Chondrocyte (in vitro differentiated cells): ENCODE data around the gene PDE2A. TPM values are rescaled to one million over a fixed set of nuclear protein-coding genes. Genes with fewer than 3 reads are reported as not detected.

Experiments used
- DNase-seq: peaks from one replicate; pipeline ENCODE4 v3.0.0; 2021; ENCODE audit warnings: mixed read lengths, low spot score
- H3K27ac Mint-ChIP-seq: one replicate; pipeline ENCODE4 v1.8.0; 2021; ENCODE audit warnings: mild to moderate bottlenecking, moderate library complexity, mixed read lengths; ENCODE audit not compliant: unreplicated experiment
- H3K27me3 Mint-ChIP-seq: 2 replicates; pipeline ENCODE4 v1.8.0; 2021; ENCODE audit warnings: low read depth, mixed read lengths
- H3K36me3 Mint-ChIP-seq: 2 replicates; pipeline ENCODE4 v1.8.0; 2021; ENCODE audit warnings: low read depth, mixed read lengths
- H3K4me1 Mint-ChIP-seq: 2 replicates; pipeline ENCODE4 v1.8.0; 2021; ENCODE audit warnings: low read depth, mild to moderate bottlenecking, mixed read lengths
- H3K4me3 Mint-ChIP-seq: one replicate; pipeline ENCODE4 v1.8.0; 2021; ENCODE audit warnings: mild to moderate bottlenecking, moderate library complexity, mixed read lengths; ENCODE audit not compliant: unreplicated experiment
- H3K9me3 Mint-ChIP-seq: 2 replicates; pipeline ENCODE4 v1.8.0; 2021; ENCODE audit warnings: low read depth, mixed read lengths
- CTCF ChIP-seq: fragments of 200-600 bp; sonication (generic); IDR thresholded peaks from 2 replicates; pipeline ENCODE4 v1.5.0; 2021; ENCODE audit warnings: antibody characterized with exemption, mild to moderate bottlenecking, moderate library complexity
- total RNA-seq: library from RNA; stranded (reverse); gene quantifications from 3 replicates; pipeline ENCODE4 v1.2.1, GENCODE V29; 2021

PDE2A gene
- total RNA-seq, 1 donor from 2014 or later = not detected

- peaks cover 4% of the 10 kb centered on the region for H3K4me1 Mint-ChIP-seq
- H3K9me3 Mint-ChIP-seq = peaks cover 2% of the 10 kb centered on the region
- H3K27me3 Mint-ChIP-seq = peaks cover 35% of the 10 kb centered on the region
- H3K27ac Mint-ChIP-seq = no peak overlapping the region
- TF ChIP-seq CTCF = no peak
- no peak overlapping the region for H3K4me3 Mint-ChIP-seq
- no peak for DNase-seq
- H3K36me3 Mint-ChIP-seq = peaks cover 2% of the 10 kb centered on the region
These were observed 37.0 kb downstream of the PDE2A start for GRCh38 chr11:72637198-72637597.

GRCh38 chr11:72636376-72636775, 37.8 kb downstream of the PDE2A start:
- H3K36me3 Mint-ChIP-seq = peaks cover 2% of the 10 kb centered on the region
- no peak overlapping the region for H3K4me3 Mint-ChIP-seq
- peaks cover 2% of the 10 kb centered on the region for H3K9me3 Mint-ChIP-seq
- H3K27ac Mint-ChIP-seq = no peak overlapping the region
- no peak for TF ChIP-seq CTCF
- no peak for DNase-seq
- H3K4me1 Mint-ChIP-seq = no peaks in the 10 kb centered on the region
- peaks cover 35% of the 10 kb centered on the region for H3K27me3 Mint-ChIP-seq

GRCh38 chr11:72635933-72636332, 38.3 kb downstream of the PDE2A start:
- H3K4me3 Mint-ChIP-seq = no peak overlapping the region
- H3K27ac Mint-ChIP-seq = no peak overlapping the region
- TF ChIP-seq CTCF = no peak
- peaks cover 35% of the 10 kb centered on the region for H3K27me3 Mint-ChIP-seq
- no peak for DNase-seq
- H3K36me3 Mint-ChIP-seq = peaks cover 2% of the 10 kb centered on the region
- no peaks in the 10 kb centered on the region for H3K4me1 Mint-ChIP-seq
- peaks cover 2% of the 10 kb centered on the region for H3K9me3 Mint-ChIP-seq

- Mint-ChIP-seq H3K36me3 (peaks cover 2% of the 10 kb centered on the region), H3K27ac (no peak overlapping the region), H3K27me3 (peaks cover 37% of the 10 kb centered on the region), H3K4me3 (no peak overlapping the region), H3K4me1 (no peaks in the 10 kb centered on the region), H3K9me3 (peaks cover 2% of the 10 kb centered on the region)
- no peak for DNase-seq
- no peak for TF ChIP-seq CTCF
These were observed 38.8 kb downstream of the PDE2A start for GRCh38 chr11:72635309-72635915.

- Mint-ChIP-seq H3K36me3 (peaks cover 2% of the 10 kb centered on the region), H3K27me3 (peaks cover 45% of the 10 kb centered on the region)
These were observed 39.6 kb downstream of the PDE2A start for GRCh38 chr11:72634472-72635095.

More at GRCh38 chr11:72634472-72635095, 39.6 kb downstream of the PDE2A start:
- H3K27ac Mint-ChIP-seq = no peak overlapping the region
- no peak for DNase-seq
- H3K4me3 Mint-ChIP-seq = no peak overlapping the region
- peaks cover 2% of the 10 kb centered on the region for H3K9me3 Mint-ChIP-seq
- no peak for TF ChIP-seq CTCF
- no peaks in the 10 kb centered on the region for H3K4me1 Mint-ChIP-seq
